Fibroblast of skin of back (primary cell): ENCODE measurements around the gene LZTR1.

Source experiments
- DNase-seq: peaks from one replicate; pipeline ENCODE4 v3.0.0-alpha.2; 2013

Gene LZTR1

DNA sequence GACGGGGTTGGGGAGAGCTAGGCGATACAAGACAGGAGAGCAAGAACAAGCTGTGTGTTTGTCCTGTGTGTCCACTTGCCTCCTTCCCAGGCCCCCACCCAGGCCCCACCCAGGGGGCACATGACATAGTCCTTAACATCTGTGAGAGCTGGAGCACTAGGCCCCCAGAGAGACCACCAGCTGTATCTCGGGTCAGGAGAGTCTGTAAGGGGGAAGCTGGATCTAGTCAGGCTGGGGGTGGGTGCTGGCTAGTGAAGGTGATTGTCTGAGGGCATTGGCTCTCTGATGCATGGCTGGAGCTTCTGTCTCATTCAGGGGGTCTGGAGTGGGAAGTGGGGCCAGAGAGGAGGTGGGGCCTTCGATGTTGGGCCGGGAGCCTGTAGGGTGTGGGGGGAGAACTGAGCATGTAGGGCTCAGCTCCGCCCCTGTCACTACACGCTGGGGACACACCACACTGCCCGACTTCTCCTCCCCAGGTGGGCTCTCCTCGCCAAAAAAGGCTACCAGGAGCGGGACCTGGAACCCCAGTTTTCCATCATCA is 33.4 kb downstream of the LZTR1 start:
- no peak for DNase-seq

DNA sequence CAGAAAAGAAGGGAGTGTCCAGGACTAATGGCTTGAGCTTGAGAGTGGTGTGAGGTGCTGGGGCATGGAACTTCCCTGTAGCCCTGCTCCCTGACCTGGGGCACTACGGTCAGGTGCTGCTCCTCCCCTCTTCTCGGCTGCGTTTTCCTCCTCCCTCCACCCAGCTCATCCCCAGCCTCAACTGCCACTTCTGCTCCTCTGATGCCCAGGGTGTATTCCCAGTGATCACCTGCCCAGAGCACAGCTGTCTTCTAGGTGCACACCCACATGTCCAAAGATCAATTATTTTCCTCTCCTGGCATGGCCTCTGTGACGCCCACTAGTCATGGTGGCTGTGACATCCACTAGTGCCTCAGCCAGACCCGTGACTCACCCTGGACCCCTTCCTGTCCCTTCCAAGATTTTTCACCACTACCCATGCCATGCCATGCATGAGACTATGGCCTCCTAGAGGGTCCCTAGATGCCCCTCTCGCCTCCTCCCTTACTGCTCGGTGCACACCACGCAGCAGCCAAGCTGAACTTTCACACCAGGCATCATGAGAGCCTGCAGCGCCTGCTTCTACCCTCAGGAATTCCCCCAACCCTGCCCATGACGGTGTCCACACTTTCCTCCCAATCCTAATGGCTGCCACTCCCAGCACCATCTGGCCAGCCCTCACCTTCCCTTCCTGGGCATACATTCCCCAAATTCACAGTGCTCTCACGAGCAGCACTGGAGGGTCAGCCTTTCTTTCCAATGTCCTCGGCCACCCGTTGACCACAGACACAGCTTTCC is 34.7 kb downstream of the LZTR1 start:
- no peak for DNase-seq

DNA sequence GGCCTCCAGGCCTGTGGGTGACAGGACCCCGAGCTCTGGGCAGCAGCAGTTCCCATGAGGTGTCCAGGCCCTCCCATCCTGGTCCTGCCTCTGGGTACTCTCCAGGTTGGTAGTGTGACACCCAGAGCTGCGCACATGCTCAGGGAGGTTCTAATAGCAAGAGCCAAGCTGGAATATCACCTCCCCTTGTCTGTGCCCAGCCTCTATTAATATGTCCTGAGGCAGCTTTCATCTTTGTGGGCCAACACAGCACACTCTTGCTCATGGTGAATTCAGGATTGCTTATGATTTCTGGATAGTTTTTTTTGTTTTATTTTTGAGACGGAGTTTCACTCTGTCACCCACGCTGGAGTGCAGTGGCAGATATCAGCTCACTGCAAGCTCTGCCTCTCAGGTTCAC is 36.2 kb downstream of the LZTR1 start:
- no peak for DNase-seq

DNA sequence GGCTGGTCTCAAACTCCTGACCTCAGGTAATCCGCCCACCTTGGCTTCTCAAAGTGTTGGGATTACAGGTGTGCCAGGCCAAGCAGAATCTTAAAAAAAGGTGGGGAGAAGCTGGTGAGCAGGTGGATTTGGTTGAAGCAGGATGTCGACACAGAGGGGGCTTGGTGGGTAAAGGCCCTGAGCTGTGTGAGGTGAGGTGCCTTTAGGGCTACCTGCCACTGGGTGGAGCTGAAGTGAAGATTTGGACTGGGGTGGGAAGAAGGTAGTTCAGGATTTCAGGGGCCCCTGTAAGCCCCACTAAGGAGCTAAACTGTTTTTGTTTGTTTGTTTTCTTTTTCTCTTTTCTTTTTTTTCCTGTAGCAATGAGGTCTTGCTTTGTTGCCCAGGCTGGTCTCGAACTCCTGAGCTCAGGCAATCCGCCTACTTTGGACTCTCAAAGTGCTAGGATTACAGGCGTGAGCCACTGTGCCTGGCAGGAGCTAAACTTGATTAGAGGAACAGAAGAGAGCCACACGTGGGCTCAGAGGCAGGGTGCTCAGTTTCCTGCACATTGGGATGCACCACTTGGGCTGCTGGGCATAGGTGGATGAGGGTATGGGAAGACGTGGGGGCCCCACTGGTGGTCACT is 38.8 kb downstream of the LZTR1 start:
- DNase-seq = no peak

DNA sequence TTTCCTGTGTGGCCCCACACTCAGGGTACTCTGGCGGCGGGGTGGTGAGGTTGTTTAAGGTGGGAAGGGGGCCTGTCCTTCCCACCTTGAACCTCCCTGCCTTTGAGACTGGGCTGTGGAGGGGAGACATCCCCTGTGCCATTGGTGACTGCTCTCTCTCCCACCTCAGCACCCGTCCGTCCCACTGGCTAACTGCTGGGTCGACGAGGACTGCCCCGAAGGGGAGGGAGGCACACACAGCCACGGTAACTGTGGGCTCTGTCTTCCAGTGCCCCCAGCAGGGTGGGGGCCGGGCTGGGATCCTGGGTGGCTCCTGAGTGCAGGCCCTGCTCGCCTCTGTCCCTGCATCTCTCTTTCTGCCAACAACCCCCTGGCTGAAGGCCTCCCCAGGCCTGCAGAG is 40.4 kb downstream of the LZTR1 start:
- no peak for DNase-seq

DNA sequence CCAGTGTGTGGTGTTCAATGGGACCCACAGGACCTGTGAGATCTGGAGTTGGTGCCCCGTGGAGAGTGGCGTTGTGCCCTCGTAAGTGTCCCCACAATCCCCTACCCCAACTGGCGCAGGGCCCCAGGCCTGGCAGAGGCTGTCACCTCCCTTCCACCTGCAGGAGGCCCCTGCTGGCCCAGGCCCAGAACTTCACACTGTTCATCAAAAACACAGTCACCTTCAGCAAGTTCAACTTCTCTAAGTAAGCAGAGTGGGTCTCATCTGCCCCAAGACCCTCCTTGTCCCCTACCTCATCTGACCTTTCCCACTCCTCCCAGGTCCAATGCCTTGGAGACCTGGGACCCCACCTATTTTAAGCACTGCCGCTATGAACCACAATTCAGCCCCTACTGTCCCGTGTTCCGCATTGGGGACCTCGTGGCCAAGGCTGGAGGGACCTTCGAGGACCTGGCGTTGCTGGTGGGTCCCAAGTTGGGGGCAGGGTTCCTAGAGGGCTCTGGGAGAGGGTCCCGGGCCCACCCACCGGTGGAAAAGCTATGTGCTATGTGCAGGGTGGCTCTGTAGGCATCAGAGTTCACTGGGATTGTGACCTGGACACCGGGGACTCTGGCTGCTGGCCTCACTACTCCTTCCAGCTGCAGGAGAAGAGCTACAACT is 41.0 kb downstream of the LZTR1 start:
- no peak for DNase-seq

DNA sequence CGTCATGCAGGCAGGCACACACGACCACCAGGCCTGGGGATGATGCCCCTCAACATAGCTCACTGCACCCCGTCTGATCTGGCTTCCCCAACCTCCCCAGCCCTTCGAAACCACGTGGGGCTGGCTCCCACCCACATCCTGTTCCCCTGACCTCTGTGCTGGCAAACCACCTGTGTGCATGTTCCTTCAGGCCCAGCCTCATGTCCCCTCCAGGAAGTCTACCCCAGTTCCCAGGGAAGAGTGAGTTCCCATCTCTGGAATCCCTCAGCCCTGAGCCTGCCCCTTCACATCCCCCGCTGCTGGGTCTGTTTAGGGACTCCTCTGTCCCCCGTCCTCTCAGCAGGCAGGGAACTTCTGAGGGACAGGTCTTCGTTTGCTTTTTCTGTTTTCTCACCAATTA is 43.2 kb downstream of the LZTR1 start:
- DNase-seq = no peak

DNA sequence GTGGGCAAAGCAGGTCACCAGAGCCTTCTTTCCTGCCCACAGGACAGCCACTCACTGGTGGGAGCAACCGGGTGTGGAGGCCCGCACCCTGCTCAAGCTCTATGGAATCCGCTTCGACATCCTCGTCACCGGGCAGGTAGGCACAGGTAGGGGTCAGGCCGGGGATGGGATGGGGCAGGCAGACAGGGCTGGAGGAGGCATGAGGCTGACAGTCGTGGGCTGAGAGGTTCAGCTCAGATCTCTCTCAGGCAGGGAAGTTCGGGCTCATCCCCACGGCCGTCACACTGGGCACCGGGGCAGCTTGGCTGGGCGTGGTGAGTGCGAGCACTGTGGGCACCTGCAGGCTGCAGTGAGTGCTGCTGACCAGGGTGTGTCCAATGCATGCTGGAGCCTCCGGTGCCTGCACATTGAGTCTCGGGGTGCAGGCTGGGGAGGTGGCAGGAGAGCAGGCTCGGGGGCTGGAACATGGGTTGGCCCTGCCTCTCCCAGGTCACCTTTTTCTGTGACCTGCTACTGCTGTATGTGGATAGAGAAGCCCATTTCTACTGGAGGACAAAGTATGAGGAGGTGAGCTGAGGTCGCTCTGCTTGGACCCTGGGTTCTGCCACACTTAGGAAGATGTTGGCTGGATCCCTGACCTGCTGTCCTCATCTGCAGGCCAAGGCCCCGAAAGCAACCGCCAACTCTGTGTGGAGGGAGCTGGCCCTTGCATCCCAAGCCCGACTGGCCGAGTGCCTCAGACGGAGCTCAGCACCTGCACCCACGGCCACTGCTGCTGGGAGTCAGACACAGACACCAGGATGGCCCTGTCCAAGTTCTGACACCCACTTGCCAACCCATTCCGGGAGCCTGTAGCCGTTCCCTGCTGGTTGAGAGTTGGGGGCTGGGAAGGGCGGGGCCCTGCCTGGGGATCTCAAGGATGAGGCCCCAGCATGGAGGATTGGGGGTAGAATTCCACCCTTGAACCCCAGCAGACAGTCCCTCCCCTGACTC is 44.0 kb downstream of the LZTR1 start:
- no peak for DNase-seq

DNA sequence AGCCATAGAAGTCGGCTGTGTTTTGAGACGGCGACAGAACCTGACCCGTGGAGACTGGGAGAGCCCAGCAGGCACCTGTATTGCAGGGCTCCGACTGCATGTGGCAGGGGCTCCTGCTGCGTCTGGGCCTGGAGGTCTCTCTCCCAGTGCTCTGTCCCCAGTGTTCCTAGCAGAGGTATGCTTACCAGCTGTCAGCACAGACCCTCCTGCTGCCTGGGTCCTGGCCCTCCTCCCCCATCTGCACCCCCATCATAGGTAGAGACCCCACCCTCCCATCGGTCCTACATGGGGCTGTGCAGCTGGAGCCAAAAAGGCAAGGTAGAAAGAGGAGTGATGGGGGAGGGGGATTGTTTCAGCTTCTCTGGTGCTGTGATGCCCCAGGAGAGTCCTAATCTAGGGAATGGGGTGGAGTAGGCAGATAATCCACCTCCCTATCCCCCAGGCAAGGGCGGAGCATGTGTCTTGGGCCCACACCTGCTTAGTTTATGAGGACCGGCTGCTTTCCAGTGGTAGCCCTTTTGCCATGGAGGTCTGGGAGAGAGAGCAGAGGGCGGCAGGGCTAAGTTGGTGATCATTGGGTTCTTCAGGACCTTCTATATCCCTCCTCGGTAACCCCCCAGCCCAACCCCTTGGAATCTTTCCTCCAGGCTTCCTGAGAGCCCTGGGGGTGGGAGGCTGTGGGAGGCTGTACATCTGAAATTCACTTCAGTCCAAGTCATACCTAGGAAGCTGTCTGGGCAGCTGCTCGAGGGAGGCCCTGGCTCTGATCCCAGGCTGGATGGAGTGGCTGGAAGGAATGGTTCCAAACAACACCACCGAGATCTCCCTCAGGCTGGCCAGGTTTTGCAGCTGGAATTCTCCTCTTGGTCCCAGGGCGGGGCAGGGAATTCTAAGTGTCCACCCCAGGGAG is 44.9 kb downstream of the LZTR1 start:
- DNase-seq = peak; percentile 26

DNA sequence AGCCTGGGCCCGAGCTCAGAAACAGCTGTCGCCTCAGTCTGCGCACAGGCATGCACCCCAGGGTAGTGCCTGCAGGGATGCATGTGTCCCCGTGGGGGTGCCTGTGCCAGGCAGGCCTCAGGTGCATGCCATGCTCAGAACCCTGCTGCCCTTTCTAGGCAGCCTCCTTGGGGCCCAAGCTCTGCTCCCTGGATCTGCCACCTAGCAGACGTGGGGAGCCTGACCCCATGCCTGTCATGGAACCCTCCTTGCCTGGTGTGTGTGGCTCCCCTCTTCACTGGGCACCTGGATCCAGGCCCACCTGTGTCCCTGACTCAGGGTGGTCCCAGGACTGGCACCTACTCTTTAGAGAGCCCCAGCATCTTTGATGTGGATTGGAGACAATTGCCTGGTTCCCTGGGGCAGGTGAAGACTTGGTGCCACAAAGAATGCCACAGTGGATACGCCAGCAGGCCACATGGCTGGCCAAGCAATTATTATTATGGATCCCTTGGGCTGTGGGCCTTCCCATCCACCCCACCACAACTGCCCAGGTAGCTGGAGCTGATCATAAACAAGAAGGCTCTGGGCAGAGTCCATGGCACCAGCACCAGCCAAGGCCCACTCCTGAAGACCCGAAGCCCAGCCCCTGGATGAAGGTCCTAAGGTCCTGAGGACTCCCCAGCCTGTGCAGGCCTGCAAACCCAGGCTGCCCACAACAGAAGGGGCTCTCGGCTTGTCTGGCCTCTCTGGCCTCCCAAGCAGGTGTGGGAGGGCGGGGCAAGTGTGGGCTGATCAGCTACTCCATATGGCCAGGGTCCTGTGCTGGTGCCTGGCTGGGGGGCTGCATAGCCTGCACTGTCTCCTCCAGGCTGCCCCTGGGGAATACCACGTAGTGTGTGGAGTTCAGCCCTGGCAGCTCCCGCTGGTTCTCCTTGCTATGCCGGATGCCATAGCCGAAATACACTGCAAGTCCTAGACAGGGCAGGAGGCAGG is 46.5 kb downstream of the LZTR1 start:
- DNase-seq = no peak

DNA sequence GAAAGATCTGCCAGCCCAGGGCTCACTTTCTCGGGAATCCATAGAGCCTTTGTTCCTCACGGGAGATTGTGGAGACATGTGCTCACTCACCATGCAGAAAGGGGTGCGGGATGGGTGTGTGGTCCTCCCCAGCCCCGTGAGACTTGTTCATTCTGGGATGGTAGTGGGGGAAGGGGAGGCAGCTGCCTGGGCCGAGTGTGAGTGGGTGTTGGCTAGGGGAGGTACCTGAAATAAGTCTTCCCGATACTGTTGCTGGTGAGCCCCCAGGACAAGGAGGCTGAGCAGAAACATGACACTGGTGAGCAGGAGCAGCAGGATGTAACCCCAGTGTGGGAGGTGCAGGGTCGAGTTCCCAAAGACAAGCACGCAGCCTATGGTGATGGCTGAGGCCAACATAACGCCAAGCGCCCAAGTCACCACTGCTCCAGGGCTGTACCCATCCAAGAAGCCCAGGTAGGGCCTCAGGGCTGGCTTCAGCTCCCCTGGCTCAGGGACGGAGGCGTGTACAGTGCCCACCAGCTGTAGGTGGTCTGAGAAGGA is 47.5 kb downstream of the LZTR1 start:
- no peak for DNase-seq

DNA sequence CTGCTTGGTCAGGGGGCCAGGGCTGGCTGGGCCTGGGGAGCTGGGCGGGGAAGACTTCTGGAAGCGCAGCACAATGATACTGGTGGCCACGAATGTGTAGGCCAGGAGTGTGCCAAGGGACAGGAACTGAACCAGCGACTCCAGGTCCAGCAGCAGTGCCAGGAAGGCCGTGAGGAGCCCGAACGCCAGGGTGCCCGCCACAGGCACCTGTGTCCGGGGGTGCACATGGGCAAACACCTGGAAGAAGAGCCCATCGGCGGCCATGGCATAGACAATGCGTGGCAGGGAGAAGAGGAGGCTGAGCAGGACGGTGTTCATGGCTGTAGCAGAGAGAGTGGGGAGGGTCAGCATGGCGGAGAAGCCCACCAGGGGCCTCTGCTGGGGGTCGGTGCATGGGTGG is 47.9 kb downstream of the LZTR1 start:
- no peak for DNase-seq

DNA sequence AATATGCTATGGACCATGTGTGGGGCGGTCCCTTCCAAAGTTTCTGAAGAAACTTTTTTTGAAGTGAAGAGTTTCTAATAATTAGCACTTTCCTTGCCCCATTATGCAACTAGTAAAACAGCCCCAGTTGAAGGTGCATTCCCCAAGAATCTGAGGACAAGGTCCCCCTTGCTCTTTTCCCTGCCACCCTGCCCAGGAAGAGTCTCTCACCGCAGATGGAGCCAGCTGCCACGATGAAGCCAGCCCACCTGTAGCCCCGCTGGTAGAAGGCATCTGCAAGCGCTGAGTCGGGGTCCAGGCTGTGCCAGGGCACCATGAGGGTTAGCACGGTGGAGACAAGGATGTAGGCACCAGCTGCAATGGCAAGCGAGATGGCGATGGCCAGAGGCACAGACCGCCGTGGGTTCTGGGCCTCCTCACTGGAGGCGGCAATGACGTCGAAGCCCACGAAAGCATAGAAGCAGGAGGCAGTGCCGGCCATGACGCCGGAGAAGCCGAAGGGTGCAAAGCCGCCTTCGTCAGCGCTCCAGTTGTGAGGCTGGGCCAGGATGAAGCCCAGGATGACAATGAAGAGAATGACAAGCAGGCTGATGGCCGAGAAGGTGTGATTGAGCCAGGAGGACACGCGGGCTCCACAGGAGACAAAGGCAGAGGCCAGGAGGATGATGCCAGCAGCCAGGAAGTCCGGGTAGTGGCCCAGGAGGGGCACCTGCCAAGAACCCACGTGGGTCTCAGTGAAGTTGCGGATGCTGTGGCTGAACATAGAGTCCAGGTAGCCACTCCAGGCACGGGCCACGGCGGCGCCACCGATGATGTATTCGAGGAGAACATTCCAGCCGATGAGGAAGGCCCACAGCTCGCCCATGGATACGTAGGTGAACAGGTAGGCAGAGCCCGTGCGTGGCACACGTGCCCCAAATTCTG is 48.8 kb downstream of the LZTR1 start:
- DNase-seq = no peak

DNA sequence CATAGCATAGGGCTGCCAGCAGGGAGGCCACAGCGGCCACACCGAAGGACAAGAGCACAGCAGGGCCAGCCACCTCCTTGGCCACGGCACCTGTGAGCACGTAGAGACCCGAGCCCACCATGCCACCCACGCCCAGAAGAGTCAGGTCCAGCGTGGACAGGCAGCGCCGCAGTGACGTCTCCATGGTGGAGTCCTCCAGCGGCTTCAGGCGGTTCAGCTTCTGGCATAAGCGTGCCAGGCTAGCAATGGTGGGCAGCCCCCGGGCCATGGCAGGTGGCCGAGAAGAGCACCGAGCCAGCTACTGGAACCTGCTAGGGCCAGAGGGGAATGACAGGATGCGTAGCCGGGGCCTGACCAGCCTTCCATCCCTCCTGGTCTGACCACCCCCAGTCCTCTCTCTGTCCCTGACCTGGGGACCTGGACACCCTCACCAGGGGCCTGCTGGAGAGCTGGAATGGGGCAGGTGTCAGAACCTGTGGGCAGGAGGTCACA is 49.5 kb downstream of the LZTR1 start:
- DNase-seq = no peak

DNA sequence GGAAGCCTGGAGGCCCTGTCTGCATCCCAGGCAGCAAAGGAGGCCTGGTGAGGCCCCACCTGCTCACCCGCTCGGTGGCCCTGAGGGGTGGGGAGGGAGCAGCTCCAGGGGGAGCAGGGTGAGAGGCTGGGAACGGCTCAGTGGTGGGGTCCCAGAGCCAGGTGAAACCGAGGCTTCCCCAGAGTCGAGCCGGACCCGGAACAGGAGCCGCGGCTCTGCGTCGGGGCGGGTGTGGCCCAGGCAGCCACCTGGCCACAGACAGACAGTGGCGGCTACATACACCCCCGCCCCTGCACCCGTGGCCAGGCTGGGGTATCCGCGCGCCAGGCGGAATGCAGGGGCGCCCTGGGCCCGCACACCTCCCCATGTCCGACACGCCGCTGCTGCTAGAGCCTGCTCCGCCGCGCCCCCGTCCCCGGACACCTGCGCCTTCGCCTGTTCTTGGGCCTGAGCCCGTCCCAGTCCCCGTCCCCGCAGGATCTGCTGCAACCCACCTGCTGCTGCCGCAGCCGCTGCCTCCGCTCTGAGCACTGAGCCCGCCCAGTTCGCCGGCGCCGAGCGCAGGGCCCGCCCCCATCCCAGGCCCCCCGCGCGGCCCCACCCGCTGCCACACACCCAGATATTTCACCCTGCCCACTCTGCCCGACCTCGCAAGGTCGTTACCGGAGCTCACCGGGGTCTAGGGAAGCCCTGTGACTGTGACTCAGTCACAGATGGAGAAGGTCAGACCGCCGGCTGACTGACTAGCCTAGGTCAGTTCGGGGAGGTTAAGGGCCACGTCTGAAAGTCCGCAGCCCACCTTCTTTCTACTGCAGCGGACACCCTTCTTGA is 50.2 kb downstream of the LZTR1 start, which contains the start of gene SLC7A4:
TSS of gene SLC7A4 (minus strand) at position 525 of the 831 bp plus-strand sequence. CDS start 749 bp downstream, outside the sequence.
- no peak for DNase-seq

DNA sequence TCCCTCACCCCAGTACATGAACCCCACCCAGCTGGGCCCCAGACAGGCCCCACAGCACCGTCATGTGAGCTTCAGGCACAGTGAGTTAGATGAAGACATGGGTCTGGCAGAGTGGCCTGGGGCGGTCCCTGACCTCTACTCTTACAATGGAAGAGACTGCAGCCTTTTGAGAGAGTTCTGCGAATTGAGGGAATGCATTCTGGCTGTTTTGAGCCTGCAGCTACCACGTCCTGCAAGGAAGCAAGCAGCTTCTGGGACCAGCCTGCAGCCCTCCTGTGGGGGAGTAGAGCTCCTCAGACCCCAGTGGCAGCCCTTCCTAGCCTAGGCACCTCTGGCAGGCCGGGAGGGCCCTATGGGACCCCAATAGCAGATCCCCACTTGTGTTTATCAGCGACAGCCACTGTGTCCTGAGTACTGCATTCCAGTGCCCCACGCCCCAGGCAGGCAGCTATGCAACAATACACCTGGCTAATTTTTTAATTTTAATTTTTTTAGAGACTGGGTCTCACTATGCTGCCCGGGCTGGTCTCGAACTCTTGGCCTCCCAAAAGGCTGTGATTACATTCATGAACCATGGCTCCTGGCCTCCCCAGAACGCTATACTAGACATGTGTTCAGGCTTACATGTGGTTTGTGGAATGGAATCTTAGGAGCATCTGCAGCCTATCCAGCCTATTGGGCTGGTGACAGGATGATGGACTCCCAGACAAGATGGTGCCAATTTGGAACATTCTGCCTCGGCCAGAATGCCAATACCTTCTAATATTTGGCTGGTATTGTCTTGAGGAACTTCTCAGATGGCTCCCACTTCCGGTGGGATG is 51.0 kb downstream of the LZTR1 start:
- no peak for DNase-seq
